ENCODE data around the gene SLC17A7.
"Not testable (repeated sequence)": the region's sequence is repeated elsewhere in the genome, so short reads cannot be mapped to it uniquely, and the experiment has no call there.

Gene SLC17A7

GRCh38 chr19:49469828-49470614 is 28.7 kb upstream of the SLC17A7 start:
- peak; percentile 8 for DNase-seq (ENCODE audit: low spot score)

GRCh38 chr19:49468746-49469447 is 27.6 kb upstream of the SLC17A7 start:
- peak; percentile 83 for DNase-seq (ENCODE audit: low spot score)

DNA sequence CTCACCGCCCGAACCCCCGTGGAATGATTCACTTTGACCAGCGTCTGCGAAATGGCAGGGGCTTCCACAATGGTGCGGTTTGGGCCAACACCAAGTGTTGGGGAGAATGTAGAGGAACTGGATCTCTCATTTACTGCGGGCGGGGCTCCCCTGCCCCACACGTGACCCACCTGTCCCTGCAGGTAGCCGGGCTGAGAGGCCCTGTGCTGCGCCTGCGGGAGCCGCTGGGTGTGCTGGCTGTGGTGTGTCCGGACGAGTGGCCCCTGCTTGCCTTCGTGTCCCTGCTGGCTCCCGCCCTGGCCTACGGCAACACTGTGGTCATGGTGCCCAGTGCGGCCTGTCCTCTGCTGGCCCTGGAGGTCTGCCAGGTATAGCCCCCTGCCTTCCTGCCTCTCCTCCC is 26.9 kb upstream of the SLC17A7 start:
- peak; percentile 14 for DNase-seq (ENCODE audit: low spot score)

DNA sequence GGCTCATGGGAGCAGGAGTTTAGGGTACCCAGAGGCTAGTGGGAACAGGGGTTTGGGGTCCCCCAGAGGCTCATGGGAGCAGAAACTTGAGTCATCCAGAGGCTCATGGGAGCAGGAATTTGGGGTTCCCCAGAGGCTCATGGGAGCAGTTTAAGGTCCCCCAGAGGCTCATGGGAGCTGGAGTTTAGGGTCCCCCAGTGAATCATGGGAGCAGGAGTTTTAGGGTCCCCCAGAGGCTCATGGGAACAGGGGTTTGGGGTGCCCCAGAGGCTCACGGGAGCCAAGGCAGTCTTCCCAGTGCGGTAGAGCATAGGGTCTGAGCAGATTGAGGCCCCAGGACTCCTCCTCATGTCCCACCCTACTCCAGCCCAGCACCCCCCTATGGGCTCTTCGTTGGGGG is 24.0 kb upstream of the SLC17A7 start:
- no peak for DNase-seq (ENCODE audit: low spot score)

GRCh38 chr19:49463960-49464740 is 22.8 kb upstream of the SLC17A7 start:
- DNase-seq (ENCODE audit: low spot score) = peak; percentile 11

GRCh38 chr19:49462492-49462891 is 21.2 kb upstream of the SLC17A7 start:
- DNase-seq (ENCODE audit: low spot score) = no peak

- no peak for DNase-seq (ENCODE audit: low spot score)
Observed at GRCh38 chr19:49461656-49462055, 20.3 kb upstream of the SLC17A7 start.

- not testable (repeated sequence) for DNase-seq (ENCODE audit: low spot score)
Observed at GRCh38 chr19:49461130-49461529, 19.8 kb upstream of the SLC17A7 start.

GRCh38 chr19:49459388-49459787 is 18.1 kb upstream of the SLC17A7 start:
- no peak for DNase-seq (ENCODE audit: low spot score)

DNA sequence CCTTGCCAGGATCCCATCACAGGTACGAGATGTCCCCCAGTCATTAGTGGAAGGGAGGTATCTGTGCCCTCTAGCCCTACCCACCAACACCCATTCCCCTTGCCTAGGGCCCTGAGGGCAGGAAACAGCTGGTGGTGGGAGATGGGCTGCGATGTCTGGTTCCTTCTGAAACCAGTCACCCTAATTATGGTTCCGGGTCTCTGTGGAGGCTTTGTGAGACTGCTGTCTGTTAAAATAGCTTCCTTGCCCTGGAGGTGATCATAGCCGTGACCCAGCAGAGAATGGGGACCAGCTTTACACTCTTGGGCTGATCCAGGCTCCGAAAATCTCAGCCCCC is 17.2 kb upstream of the SLC17A7 start:
- DNase-seq (ENCODE audit: low spot score) = no peak

DNA sequence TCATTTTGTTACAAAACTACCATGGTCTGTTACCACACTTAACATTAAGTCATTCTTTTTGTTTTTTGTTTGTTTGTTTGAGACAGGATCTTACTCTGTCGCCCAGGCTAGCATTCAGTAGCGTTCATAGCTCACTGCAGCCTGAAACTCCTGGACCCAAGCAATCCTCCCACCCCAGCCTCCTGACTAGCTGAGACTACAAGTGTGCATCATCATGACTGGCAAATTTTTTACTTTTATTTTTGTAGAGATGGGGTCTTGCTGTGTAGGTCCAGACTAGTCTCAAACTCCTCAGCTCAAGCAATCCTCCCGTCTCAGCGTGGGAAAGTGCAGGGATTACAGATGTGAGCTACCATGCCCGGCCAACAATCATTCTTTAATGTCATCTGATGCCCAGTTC is 15.0 kb upstream of the SLC17A7 start:
- no peak for DNase-seq (ENCODE audit: low spot score)

GRCh38 chr19:49455773-49456172 is 14.4 kb upstream of the SLC17A7 start:
- DNase-seq (ENCODE audit: low spot score) = no peak

- no peak for DNase-seq (ENCODE audit: low spot score)
Observed at GRCh38 chr19:49453757-49454240, 12.5 kb upstream of the SLC17A7 start.

- peak; percentile 96 for DNase-seq (ENCODE audit: low spot score)
Observed at GRCh38 chr19:49453013-49453756, 11.9 kb upstream of the SLC17A7 start, which contains the start of gene ALDH16A1. ALDH16A1 (plus strand) TSS chr19:49453225; CDS start chr19:49453332, 107 bp downstream.

- peak; percentile 83 for DNase-seq (ENCODE audit: low spot score)
Observed at GRCh38 chr19:49451430-49452181, 10.3 kb upstream of the SLC17A7 start, which contains the start of gene PIH1D1. PIH1D1 (minus strand) TSS chr19:49451814; CDS start chr19:49451574, 240 bp downstream.

- DNase-seq (ENCODE audit: low spot score) = no peak
Observed at GRCh38 chr19:49450405-49450804, 9.1 kb upstream of the SLC17A7 start.

DNA sequence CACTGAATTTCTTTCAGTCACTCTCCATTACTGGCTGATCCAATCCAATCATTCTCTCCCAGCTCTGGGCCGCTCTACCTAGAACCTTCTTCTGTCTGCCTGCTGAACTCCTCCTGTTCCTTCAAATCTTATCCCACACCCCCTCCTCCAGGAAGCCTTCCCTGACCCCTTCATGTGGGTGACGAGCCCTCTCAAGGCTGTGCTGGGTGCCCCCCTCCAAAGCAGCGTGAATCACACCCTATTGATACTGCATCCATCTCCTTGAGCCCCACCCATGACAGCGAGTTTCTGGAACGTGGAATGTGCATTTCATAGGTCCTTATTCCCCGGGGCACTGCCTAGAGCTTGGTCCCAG is 7.1 kb upstream of the SLC17A7 start:
- no peak for DNase-seq (ENCODE audit: low spot score)

DNA sequence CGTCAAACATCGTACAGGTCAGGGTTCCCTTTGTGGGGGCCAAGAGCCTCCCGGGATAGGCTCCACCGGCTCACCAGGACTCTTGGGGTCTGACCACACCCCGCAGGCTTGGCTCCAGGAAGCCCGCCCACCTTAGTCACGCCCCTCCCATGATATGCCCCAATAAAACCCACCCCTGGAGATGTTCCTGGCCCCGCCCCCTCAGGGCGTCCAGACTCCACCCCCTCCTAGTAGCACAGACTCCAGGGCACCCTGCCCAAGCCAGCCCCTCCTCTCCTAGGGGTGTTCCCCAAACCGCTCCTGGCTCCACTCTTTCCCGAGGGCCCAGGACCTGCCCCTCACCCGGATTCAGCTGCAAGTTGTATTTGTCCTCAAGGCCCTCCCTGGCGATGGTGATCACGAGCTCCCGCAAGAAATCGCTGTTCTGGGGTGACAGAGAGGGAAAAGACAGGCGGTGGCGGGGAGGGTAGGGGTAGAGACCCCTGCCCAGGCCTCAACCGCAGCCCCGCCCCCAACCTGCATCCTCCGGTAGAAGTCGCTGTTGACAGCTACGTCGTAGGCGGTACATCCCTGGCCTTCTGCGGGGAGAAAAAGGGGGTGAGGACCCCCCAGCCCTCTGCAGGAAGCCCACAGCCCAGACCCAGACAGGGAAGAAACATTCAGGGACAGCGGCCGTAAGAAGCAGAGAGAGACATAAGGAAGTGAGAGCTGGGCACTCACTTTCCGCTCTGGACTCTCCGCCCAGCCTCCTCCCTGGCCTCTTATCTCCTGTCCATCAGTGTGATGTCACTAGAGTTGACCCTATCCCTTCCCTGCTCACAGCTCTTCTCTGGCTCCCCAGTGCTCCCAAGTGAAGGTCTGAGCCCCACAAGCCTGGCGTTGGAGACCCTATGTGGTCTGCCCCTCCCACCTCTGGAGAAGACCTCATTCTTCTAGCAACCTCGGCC is 6.4 kb upstream of the SLC17A7 start:
- DNase-seq (ENCODE audit: low spot score) = peak; percentile 50

- no peak for DNase-seq (ENCODE audit: low spot score)
Observed at GRCh38 chr19:49445997-49446396, 4.7 kb upstream of the SLC17A7 start.
